NCI-H1092 (cell line): ENCODE measurements around the gene MEIS2.
A peak's percentile ranks its signal among the peaks of the same experiment; 100 is the strongest.

Source experiments
- DNase-seq: peaks from one replicate; lab custom pipeline; 2025; lab: John Stamatoyannopoulos, UW

The MEIS2 gene

DNA sequence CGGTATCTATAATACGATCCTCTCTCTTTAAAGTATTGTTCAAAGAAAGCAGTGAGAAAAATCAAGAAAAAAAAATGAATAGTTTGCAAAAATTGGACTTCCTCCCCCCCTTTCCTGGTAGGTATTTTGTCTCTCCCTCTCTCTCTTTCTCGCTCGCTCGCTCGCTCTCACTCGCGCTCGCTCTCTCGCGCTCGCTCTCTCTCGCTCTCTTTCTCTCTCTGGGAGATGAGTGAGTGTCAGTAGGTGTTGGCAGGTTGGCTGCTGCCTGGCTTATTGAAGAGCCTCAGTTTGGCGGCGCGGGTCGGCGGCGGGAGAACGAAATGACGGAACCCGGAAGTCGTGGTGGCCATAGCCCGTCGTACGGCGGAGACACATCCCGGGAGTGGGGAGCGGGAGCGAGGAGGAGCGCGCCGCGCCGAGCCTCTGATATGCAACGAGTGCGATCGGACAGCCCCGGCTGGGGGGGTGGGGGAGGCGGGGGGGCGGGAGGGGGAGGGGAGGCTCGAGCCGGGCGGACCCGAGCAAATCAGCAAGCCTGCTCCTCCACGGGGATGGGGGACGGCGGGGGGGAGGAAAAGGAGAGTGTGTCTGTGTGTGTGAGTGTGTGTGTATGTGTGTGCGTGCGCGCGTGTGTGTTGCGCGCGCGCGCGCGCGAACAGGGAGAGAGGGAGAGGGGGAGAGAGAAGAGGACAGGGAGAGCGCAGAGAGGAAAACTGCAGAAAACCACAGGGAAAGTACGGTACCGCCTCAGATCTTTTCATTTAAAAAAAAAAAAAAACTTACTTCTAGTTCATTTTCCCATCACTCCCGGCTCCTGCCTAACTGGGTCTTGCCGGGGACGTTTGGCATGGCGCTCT, at the start of gene MEIS2:
TSS of gene MEIS2 (minus strand) at position 441 of the 857 bp plus-strand sequence. CDS start 1,083 bp downstream, outside the sequence.
- DNase-seq: peak; percentile 65

DNA sequence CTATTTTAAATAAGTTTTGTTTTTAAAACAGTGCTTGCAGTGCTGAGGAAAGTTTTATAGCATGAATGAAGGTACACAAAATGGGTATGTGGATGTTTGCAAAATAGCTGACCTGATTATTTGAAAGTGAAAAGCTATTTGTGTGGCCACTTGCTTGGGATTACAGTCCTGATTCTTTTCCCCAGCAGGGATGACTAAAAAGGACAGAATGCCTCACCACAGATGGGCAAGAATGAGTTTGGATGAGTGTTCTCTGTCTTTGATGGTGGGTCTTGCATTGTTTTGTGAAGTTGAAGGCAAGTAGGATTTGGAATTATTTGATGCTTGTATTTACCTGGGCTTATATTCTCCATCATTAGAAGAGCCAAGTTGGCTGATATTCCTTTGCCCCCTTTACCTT, 48.8 kb upstream of the MEIS2 start:
- no peak for DNase-seq

GRCh38 chr15:37148714-37149113, 48.4 kb upstream of the MEIS2 start:
- DNase-seq: no peak

DNA sequence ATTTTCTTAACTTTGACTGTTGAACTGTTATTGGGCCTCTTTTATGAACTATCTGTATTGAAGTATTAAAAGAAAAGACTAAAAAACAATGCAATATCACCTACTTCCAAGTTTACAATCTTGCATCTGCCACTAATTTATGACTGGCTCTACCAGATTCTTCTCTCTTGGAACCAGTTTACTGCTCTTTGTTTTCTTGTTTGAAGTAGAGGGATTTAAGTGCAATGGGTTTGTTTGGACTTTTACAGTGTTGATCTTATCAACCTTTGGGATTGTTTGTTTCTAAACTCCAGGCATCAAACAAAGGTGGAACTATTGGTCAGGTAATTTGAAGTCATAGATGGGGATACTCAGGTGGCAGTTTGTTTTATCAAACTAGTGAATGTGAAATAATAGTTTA, 43.0 kb upstream of the MEIS2 start:
- no peak for DNase-seq

DNA sequence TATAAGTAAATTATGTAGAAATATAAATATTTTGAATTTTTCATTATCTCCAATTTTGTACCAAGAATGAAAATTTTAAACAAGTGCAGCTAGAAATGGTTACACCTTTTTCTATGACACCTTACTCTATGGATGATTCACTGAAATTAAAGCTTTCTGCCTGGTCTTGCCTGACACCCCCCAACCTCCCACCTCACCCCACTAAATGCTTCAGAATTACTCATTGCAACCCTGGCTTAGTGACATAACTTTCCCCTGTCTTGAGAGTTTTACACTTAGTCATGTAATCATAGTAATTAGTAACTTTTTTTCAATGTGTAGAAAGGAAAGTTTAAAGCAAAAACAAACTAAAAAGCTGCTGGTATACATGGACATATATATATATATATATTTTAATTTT, 42.0 kb upstream of the MEIS2 start:
- DNase-seq: no peak

GRCh38 chr15:37140531-37141058, 40.2 kb upstream of the MEIS2 start:
- DNase-seq: no peak

GRCh38 chr15:37138591-37139215, 38.4 kb upstream of the MEIS2 start:
- no peak for DNase-seq

DNA sequence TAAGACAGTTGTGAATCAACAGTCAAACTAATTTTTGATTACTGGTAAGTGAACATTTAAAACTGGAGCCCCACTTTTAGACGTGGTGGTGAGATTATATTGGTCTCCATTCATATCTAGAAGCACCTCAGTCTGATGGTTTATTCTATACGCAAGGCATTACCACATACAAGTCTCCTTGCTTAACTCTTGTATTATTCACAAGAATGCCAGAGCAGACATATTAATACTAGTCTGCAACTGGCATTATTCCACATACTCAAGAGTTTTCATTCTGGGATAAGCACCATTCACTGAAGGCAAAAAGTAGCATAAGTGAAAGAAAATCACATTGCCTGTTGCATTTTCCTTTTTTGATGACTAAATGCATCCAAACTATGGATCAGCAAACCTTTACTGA, 36.9 kb upstream of the MEIS2 start:
- DNase-seq: no peak

- DNase-seq: no peak
Observed at GRCh38 chr15:37136666-37137065, 36.3 kb upstream of the MEIS2 start.

- DNase-seq: no peak
Observed at GRCh38 chr15:37135225-37135624, 34.9 kb upstream of the MEIS2 start.

GRCh38 chr15:37134699-37135131, 34.4 kb upstream of the MEIS2 start:
- no peak for DNase-seq

- no peak for DNase-seq
Observed at GRCh38 chr15:37134244-37134643, 33.9 kb upstream of the MEIS2 start.

DNA sequence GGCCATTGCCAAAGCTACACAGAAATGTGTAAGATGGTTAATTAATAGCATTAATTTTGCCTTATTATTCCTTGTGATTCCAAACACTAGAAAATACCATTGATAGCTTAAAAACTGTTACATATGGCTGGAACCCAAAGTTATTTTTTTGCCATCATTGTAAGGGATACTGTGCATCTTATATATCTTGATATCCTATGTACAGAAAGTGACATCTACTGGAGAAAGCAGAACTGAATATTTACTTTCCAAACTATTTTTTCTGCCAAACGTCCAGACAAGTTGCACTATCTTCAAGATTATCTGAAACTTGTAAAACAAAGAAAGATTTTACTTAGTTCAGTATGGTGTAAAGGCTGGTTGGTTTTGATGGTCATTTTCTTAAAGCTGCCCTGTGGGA, 33.3 kb upstream of the MEIS2 start:
- DNase-seq: no peak

GRCh38 chr15:37132826-37133417, 32.6 kb upstream of the MEIS2 start:
- no peak for DNase-seq

DNA sequence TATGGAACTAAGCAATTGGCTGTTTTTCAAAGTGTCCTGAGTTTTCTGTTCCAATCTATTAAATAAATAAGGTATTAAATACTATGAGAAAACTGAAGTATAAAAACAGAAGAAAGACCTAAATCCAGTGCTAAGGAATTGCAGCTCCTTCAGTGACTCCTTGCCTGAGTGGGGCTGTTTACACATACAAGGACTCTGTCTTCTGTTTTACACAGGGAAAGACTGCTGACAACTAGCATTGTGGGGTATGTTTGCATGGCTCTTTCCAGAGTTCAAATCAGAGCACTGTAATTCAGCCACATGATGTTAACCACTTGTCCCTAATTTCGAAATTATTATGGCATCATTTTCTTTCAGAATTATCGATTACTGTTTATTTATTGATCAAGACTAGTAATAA, 31.3 kb upstream of the MEIS2 start:
- DNase-seq: no peak

GRCh38 chr15:37130356-37130755, 30.0 kb upstream of the MEIS2 start:
- DNase-seq: no peak

GRCh38 chr15:37125143-37125542, 24.8 kb upstream of the MEIS2 start:
- DNase-seq: no peak

GRCh38 chr15:37124331-37124730, 24.0 kb upstream of the MEIS2 start:
- no peak for DNase-seq

GRCh38 chr15:37122703-37123102, 22.4 kb upstream of the MEIS2 start:
- DNase-seq: no peak

GRCh38 chr15:37121492-37121891, 21.1 kb upstream of the MEIS2 start:
- DNase-seq: no peak

GRCh38 chr15:37117030-37117429, 16.7 kb upstream of the MEIS2 start:
- DNase-seq: no peak

DNA sequence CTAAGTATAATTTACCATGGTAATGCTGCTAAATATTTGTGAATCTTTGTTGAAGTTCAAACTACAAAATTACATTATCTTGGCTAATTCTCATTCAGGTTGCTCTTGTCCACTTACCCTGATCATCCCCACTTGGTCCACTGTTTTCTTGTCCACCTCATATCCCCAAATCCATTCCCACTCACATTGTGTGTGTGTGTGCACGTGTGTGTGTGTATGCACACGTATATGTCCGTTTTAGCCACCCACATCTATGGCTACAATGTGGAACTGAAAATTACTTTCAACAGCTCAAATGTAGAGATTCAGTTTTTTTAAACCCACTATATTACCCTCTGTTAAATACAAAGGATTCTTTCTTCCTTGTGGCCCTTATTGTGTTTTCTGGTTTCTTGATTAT, 15.2 kb upstream of the MEIS2 start:
- no peak for DNase-seq
